NCI-H1694 treated with DMSO at 0.1 percent for 48 hours (cell line): ENCODE measurements around the gene CD3D.
A peak's percentile ranks its signal among the peaks of the same experiment; 100 is the strongest.

Experiments used
- DNase-seq: peaks from one replicate; lab custom pipeline; 2025; lab: John Stamatoyannopoulos, UW

The CD3D gene

DNA sequence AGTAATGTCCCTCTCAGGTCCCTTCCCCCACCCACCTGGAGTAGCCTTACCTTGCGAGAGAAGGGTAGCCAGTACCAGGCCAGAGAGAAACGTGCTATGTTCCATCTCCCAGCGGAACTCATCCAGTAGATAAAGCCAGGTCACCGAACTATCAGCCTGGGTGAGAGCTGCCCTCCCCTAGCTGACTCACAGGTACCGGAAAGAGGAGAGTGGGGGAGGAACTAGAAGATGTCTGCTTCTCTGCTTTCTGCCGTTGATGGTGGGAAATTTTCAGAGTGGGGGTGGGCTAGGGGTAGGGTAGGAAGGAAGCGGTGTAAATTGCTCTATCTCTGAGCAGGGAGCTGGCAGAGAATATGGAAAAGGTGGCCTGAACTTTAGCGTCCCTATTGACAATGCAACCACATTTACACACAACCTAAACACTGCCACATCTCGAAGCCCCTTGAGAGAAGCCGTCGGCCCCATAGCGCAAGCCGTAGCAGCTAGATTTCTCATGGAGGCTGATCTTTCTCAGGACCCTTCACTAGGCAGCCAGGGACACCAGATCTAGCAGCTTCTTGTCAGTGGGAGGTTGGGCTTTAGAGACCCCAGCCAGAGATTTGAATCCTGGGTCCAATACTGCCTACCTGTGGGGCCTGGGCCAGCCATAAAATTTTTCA is at the start of gene CD3D:
Gene CD3D, minus strand, starts transcription at position 203 of the 659 bp plus-strand sequence. Its CDS starts 98 bp downstream, at position 105.
- DNase-seq = no peak

DNA sequence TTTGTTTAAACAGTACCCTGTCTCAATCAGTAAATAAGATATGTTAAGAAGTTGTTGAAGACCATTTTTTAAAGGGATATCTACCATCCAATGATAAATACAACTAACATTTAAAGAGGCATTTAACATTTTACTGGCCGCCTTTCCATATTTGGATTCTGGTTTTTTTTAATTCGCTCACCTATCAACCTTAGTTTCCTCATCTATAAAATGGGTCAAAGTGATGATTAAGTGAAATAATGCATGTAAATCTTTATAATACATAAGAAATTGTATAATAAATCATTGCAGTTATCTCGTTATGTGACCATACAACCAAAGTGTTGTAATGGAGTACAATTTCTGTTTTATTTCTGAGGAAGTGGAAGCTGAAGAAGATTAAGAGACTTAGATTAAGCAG is 41.2 kb upstream of the CD3D start:
- DNase-seq = no peak

- DNase-seq = no peak
These were observed 40.4 kb upstream of the CD3D start for GRCh38 chr11:118382954-118383353.

DNA sequence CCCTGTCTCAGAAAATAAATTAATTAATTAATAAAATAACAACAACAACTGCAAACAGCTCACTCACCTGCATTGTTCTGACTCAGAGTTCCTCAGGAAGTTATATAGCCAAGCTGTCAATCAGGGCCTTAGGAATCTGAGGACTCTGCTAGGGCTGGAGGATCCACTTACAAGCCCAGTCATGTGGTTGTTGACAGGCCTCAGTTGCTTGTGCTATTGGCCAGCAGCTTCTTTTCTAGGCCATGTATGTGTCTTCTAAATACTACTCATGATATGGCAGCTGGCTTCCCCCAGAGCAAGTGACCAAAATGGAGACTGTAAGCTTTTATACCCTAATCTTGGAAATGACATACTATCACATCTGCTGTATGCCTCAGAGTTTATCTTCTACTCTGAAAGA is 38.1 kb upstream of the CD3D start:
- no peak for DNase-seq

- no peak for DNase-seq
These were observed 37.0 kb upstream of the CD3D start for GRCh38 chr11:118379497-118379896.

- no peak for DNase-seq
These were observed 33.5 kb upstream of the CD3D start for GRCh38 chr11:118375978-118376377.

- DNase-seq = no peak
These were observed 32.2 kb upstream of the CD3D start for GRCh38 chr11:118374729-118375128.

GRCh38 chr11:118373871-118374270 is 31.4 kb upstream of the CD3D start:
- DNase-seq = no peak

- no peak for DNase-seq
These were observed 30.8 kb upstream of the CD3D start for GRCh38 chr11:118373263-118373662.

DNA sequence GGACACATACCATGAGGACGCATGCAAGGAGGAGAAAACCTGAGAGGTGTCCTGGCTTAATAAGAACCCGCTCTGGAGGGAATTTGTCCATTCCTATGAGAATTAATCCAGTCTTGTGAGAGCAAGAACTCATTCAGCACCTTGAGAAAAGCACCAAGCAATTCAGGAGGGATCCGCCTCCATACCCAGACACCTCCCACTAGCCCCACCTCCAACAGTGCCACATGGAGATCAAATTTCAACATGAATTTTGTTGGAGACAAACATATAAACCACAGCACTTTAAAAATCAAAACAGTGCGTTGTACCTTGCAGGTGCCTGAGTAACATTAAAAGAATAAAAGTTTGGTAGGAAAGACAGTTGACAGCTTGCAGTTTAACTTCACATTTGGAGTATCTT is 28.3 kb upstream of the CD3D start:
- DNase-seq = no peak

DNA sequence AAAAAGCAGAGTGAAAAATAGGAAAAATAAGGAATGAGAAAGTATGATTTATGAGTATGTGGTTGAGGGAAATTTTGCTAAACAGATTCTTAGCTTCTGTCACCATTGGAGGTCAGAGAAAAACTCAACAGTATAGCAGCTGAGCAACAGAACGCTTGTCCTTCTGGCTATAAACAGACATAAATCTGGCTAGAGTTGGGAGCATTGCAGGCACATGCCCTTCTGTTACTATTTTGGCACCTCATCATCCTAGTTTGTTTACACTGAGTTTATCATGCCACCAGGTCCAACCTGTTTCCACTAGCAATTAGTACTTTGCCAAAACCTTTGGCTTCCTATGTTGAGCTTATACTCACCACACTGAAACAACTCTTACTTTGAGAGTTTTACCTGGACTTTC is 23.8 kb upstream of the CD3D start:
- DNase-seq = peak; percentile 39

DNA sequence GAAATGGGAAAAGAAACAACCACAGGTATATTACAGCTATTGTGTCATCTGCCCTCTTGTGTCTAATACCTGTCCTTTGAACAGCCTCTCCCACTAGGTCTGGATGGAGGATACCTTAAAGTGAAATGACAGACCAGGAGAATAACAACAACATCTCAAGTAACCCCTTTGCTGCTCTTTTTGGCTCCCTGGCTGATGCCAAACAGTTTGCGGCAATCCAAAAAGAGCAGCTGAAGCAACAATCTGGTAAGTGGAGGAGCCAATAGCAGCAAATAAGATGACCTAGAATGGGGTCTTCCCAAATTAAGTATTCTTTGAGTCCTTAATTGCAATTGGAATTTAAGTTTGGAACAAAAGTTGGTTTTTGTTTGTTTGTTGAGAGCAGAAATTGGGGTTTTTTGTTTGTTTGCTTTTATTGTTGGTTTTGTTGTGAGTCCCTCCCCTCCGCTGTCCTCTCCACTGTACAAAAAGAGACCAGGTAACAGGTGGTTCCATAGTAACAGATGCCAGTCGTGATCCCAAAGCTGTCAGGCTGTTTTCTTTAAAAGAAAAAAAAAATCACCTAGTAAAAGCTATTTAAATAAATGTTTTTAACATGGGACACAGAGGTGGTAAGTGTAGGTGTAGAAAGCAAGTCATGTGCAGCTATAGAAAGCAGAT is 22.6 kb upstream of the CD3D start:
- no peak for DNase-seq

GRCh38 chr11:118359295-118359958 is 16.9 kb upstream of the CD3D start, which contains the start of gene UBE4A:
Gene UBE4A, plus strand, starts transcription at chr11:118359600. Its CDS starts 5,481 bp downstream, at chr11:118365081.
- DNase-seq = peak; percentile 74

GRCh38 chr11:118358071-118358470 is 15.6 kb upstream of the CD3D start:
- DNase-seq = no peak

DNA sequence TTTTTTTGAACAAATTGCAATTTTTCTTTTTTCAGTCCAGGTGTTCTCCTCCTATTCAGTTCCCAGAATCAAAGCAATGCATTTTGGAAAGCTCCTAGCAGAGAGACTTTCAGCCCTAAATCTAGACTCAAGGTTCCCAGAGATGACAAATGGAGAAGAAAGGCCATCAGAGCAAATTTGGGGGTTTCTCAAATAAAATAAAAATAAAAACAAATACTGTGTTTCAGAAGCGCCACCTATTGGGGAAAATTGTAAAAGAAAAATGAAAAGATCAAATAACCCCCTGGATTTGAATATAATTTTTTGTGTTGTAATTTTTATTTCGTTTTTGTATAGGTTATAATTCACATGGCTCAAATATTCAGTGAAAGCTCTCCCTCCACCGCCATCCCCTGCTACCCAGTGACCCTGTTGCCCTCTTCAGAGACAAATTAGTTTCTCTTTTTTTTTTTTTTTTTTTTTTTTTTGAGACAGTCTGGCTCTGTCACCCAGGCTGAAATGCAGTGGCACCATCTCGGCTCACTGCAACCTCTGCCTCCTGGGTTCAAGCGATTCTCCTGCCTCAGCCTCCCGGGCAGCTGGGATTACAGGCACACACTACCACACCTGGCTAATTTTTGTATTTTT is 10.7 kb upstream of the CD3D start:
- no peak for DNase-seq

- DNase-seq = no peak
These were observed 7.0 kb upstream of the CD3D start for GRCh38 chr11:118349475-118349874.

- DNase-seq = no peak
These were observed 1.5 kb upstream of the CD3D start, which contains the start of gene CD3G for GRCh38 chr11:118343981-118344515. Gene CD3G, plus strand, starts transcription at chr11:118344344. Its CDS starts 80 bp downstream, at chr11:118344424.

DNA sequence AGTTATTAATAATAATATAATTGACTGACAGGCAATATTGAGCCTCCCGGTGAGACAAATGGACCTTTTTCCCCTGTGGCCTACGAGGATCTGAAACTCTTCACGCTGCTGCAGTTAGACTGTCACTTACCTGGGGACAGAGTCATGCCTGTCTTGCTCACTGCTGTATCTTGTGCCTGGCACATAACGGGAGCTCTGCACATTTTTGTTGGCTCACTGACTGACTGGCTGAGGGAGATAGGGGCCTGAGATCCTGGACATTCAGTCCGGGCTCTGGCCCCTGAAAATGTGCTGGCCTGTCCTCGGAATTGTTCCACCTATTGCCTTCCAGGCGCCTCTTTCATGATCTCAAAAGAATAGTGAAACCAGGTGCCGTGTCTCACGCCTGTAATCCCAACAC is 743 bp upstream of the CD3D start:
- no peak for DNase-seq

GRCh38 chr11:118341815-118342489 is 553 bp downstream of the CD3D start:
- no peak for DNase-seq

DNA sequence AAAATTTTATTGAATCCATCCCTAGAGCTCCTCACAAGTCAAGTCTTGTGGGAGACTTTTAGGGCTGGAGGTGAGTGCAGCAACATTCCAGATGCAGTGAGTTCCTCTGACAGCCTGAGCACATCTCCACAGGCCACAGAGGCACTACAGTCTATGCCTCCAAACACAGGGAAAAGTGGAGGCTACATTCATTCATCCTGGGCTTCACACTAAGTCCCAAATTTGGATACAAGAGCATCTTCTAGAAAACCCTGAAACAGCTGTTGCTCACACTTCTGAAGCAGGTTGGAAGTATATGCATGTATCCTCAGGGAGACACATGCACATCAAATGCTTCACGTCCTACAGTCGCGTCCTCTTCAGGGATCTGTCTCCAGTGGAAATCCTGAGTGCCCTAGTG is 1.2 kb downstream of the CD3D start:
- DNase-seq = no peak

- DNase-seq = no peak
These were observed 2.1 kb downstream of the CD3D start for GRCh38 chr11:118340449-118340848.
